ENCODE measurements around the gene TM6SF1. TPM values are rescaled to one million over a fixed set of nuclear protein-coding genes. Genes with fewer than 3 reads are reported as not detected.

TM6SF1 gene
- total RNA-seq, 6 donors from 2014 or later = 7.5 to 27.1 (median 21.4) TPM

DNA sequence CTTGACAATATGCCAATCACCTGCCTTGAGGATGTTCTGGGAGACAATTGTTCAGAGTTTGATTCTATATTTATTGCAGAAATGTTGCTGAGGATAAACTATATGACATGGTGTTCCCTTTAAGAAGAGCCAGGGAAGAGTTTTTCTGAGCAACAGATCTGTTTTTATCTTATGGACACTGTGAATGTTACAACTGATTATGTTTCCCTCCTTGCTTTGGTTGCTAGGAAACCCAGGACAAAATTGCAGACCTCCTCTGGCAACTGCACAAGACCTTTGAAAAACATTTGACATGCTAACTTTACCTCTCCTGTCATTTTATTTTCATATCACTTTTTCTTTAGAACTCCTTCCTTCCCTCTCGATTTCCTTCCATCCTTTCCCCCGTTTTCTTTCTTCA, 8.2 kb upstream of the TM6SF1 start:
- H3K4me3 ChIP-seq = no peak overlapping the region
- 65 to 76% methylated on average over 2 of the region's 2 CpGs for WGBS, 2 donors
- no peaks in the 10 kb centered on the region for H3K36me3 ChIP-seq
- H3K27ac ChIP-seq = no peak overlapping the region
- no peaks in the 10 kb centered on the region for H3K27me3 ChIP-seq
- DNase-seq (no peak), ATAC-seq (ENCODE audit: low FRiP score in 2 of 2) (no peak)
- H3K9me3 ChIP-seq = peaks cover 0 to 4% (median 0%) of the 10 kb centered on the region in 4 donors
- TF ChIP-seq POLR2A (IDR thresholded peaks at IDR 0.05) = no peak
- TF ChIP-seq EP300 (IDR thresholded peaks at IDR 0.05) = no peak
- TF ChIP-seq, protein P1, sequence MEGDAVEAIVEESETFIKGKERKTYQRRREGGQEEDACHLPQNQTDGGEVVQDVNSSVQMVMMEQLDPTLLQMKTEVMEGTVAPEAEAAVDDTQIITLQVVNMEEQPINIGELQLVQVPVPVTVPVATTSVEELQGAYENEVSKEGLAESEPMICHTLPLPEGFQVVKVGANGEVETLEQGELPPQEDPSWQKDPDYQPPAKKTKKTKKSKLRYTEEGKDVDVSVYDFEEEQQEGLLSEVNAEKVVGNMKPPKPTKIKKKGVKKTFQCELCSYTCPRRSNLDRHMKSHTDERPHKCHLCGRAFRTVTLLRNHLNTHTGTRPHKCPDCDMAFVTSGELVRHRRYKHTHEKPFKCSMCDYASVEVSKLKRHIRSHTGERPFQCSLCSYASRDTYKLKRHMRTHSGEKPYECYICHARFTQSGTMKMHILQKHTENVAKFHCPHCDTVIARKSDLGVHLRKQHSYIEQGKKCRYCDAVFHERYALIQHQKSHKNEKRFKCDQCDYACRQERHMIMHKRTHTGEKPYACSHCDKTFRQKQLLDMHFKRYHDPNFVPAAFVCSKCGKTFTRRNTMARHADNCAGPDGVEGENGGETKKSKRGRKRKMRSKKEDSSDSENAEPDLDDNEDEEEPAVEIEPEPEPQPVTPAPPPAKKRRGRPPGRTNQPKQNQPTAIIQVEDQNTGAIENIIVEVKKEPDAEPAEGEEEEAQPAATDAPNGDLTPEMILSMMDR (IDR thresholded peaks at IDR 0.05) = no peak
- no peak for TF ChIP-seq POLR2AphosphoS5 (IDR thresholded peaks at IDR 0.05)
- H3K4me1 ChIP-seq = peaks cover 0 to 9% (median 2%) of the 10 kb centered on the region in 4 donors

DNA sequence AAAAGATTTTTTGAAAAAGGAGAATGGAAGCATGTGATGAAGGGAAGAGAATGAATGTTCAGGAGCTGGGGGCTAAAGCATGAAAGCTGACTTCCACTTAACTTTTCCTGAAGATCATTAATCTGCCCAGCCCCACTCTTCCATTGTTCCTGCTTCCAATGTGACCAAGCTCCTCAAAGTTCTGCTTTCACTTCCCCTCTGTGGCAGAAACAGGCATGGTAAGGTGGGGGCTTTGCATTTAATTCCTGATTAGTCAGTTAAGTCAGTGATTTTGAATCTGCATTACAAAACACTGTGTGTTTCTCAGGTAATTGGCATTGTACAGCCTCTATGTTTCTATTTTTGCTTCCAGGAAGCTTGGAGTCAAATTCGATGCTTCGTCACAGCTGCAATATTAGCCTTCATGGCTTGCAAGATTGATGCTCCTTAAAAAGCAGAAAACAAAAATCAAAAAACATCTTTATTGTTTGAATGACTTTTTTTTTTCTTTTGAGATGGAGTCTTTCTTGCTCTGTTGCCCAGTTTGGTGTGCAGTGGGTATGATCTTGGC, 7.3 kb upstream of the TM6SF1 start:
- Histone ChIP-seq H3K4me1 (peaks cover 0 to 9% (median 2%) of the 10 kb centered on the region in 4 donors), H3K4me3 (no peak overlapping the region), H3K27me3 (no peaks in the 10 kb centered on the region), H3K36me3 (no peaks in the 10 kb centered on the region), H3K27ac (no peak overlapping the region), H3K9me3 (peaks cover 0 to 4% (median 0%) of the 10 kb centered on the region in 4 donors)
- TF ChIP-seq POLR2A (IDR thresholded peaks at IDR 0.05) (no peak), EP300 (IDR thresholded peaks at IDR 0.05) (no peak), POLR2AphosphoS5 (IDR thresholded peaks at IDR 0.05) (no peak)
- TF ChIP-seq, protein P1 (IDR thresholded peaks at IDR 0.05) = no peak
- WGBS, 2 donors = 46 to 53% methylated on average over 2 of the region's 2 CpGs
- DNase-seq = peak in 1 of 2 donors; percentile 30
- ATAC-seq (ENCODE audit: low FRiP score in 2 of 2) = peak in 1 of 2 donors; percentile 80

DNA sequence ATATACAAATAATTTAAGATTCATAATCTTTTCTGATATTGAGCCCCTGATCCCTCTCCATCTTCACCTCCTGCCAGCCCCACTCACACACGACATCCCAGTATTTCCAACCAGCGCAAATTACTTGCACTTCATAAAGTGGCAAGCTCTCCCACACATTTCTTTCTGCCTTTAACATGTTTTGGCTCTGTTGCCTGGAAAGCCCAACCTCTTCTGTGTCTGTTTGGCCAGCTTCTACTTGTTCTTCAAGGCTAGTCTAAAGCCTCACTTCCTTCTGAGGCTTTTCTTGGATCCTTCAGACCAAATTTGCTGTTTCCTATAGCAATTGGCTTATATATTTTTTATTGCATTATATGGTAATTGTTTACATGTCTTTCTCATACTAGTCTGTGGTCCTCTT, 5.1 kb upstream of the TM6SF1 start:
- H3K4me1 ChIP-seq = peaks cover 0 to 18% (median 9%) of the 10 kb centered on the region in 4 donors
- H3K36me3 ChIP-seq = no peaks in the 10 kb centered on the region
- TF ChIP-seq POLR2AphosphoS5 (IDR thresholded peaks at IDR 0.05) (no peak), EP300 (IDR thresholded peaks at IDR 0.05) (no peak), POLR2A (IDR thresholded peaks at IDR 0.05) (no peak)
- TF ChIP-seq, protein P1 (IDR thresholded peaks at IDR 0.05) = no peak
- peaks cover 0 to 4% (median 0%) of the 10 kb centered on the region in 4 donors for H3K9me3 ChIP-seq
- peaks cover 0 to 2% (median 0%) of the 10 kb centered on the region in 4 donors for H3K27me3 ChIP-seq
- ATAC-seq (ENCODE audit: low FRiP score in 2 of 2) = no peak
- WGBS, 2 donors = 67 to 86% methylated on average over 2 of the region's 2 CpGs
- DNase-seq = no peak
- no peak overlapping the region for H3K4me3 ChIP-seq
- H3K27ac ChIP-seq = no peak overlapping the region

DNA sequence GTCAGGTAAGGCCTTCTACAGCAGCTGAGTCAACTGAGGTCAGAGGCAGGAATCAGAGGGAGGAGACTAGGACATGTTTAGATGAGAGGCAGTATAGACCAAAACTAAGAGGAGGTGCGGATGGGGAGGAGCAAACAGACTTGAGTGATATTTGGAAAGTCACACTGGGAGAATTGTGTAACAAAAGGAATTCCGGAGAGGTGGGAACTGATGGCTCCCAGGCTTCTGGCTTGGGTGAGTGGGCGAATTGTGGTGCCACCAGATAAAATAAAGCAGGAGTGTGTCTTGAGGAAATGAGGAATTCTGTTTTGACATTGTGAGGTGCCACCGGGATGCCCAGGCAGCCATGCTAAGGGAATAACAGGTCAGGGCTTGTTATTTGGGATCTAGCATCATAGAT, 3.3 kb upstream of the TM6SF1 start:
- Histone ChIP-seq H3K27ac (no peak overlapping the region), H3K4me3 (no peak overlapping the region), H3K36me3 (no peaks in the 10 kb centered on the region), H3K27me3 (peaks cover 0 to 9% (median 0%) of the 10 kb centered on the region in 4 donors), H3K4me1 (peaks cover 15 to 35% (median 18%) of the 10 kb centered on the region in 4 donors), H3K9me3 (no peaks in the 10 kb centered on the region)
- WGBS, 2 donors = 77 to 85% methylated on average over 4 of the region's 4 CpGs
- no peak for ATAC-seq (ENCODE audit: low FRiP score in 2 of 2)
- DNase-seq = no peak
- TF ChIP-seq EP300 (IDR thresholded peaks at IDR 0.05) = no peak
- TF ChIP-seq, protein P1 (IDR thresholded peaks at IDR 0.05) = no peak
- TF ChIP-seq POLR2A (IDR thresholded peaks at IDR 0.05) = no peak
- TF ChIP-seq POLR2AphosphoS5 (IDR thresholded peaks at IDR 0.05) = peak in 1 of 2 donors; percentile 14

DNA sequence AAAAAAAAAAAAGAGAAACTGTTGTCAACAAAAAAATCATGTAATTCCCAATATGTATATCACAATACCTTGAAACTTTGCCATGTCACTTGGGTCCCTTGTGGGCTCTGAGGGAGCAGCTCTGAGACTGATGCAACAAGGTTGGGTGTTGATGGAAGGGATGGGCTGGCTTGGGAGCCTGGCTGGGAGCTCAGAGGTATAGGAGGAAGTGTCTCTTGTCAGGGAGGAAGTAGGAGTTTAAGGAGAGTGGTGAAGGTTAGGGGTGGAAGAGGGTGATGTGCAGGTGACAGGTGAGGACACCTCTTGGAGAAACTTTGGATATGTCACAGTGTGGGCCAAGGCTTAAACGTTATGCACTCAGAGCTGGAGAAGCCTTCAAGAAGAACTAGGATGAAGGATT, 2.0 kb upstream of the TM6SF1 start:
- WGBS, 2 donors = 86 to 88% methylated on average over 1 of the region's 1 CpG
- Histone ChIP-seq H3K4me3 (no peak overlapping the region), H3K4me1 (peaks cover 25 to 42% (median 28%) of the 10 kb centered on the region in 4 donors), H3K9me3 (no peaks in the 10 kb centered on the region), H3K27me3 (peaks cover 0 to 9% (median 0%) of the 10 kb centered on the region in 4 donors), H3K27ac (no peak overlapping the region), H3K36me3 (no peaks in the 10 kb centered on the region)
- ATAC-seq (ENCODE audit: low FRiP score in 2 of 2) = no peak
- no peak for DNase-seq
- TF ChIP-seq POLR2AphosphoS5 (IDR thresholded peaks at IDR 0.05) = no peak
- TF ChIP-seq, protein P1 (IDR thresholded peaks at IDR 0.05) = no peak
- TF ChIP-seq POLR2A (IDR thresholded peaks at IDR 0.05) = no peak
- no peak for TF ChIP-seq EP300 (IDR thresholded peaks at IDR 0.05)

Data from upper lobe of left lung (tissue), 6 donors.